Tibial artery (tissue), 4 donors: ENCODE measurements around the gene ASB2.

ENCODE experiments used
- DNase-seq, 2 donors: peaks; one replicate each; pipeline ENCODE4 v3.0.0-alpha.2; 2019
- H3K27ac ChIP-seq, 2 donors: fragments of 200-600 bp; sonication (generic) in 1 of 2; 1 replicate in 1 of 2; 2 replicates in 1 of 2; pipeline ENCODE4 v1.5.1; 2018 to 2019; ENCODE audit warnings: mild to moderate bottlenecking in 1 of 2
- H3K27me3 ChIP-seq, 2 donors: fragments of 200-600 bp; sonication (generic) in 1 of 2; one replicate each; pipeline versions ENCODE4 v1.5.1 to v1.6.0; 2016 to 2019
- H3K36me3 ChIP-seq, 3 donors: fragments of 200-600 bp; sonication (generic) in 2 of 3; one replicate each; pipeline ENCODE4 v1.5.1; 2016 to 2019; ENCODE audit warnings: mild to moderate bottlenecking in 2 of 3
- H3K4me1 ChIP-seq, 4 donors: fragments of 200-600 bp; sonication (generic) in 2 of 4; 1 replicate in 3 of 4; 2 replicates in 1 of 4; pipeline ENCODE4 v1.5.1; 2016 to 2019
- H3K4me3 ChIP-seq, 2 donors: fragments of 200-600 bp; sonication (generic) in 1 of 2; 1 replicate in 1 of 2; 2 replicates in 1 of 2; pipeline ENCODE4 v1.5.1; 2018 to 2019; ENCODE audit warnings: mild to moderate bottlenecking in 2 of 2
- H3K9me3 ChIP-seq, 3 donors: fragments of 200-600 bp; sonication (generic) in 1 of 3; one replicate each; pipeline ENCODE4 v1.5.1; 2016 to 2019
- CTCF ChIP-seq, 2 experiments: fragments of 200-600 bp in 1 of 2; fragments of 450-650 bp in 1 of 2; IDR thresholded peaks; one replicate each; pipeline ENCODE4 v1.5.1; 2017 to 2019; ENCODE audit warnings: antibody characterized with exemption in 2 of 2, mild to moderate bottlenecking in 1 of 2, moderate library complexity in 1 of 2
- intact Hi-C: fragments of 100-400 bp; cut with DNase I; formaldehyde crosslinking; loops from one replicate; pipeline ENCODE4 v1.15.0; 2023; ENCODE audit warnings: low total_unique reads

Gene ASB2

DNA sequence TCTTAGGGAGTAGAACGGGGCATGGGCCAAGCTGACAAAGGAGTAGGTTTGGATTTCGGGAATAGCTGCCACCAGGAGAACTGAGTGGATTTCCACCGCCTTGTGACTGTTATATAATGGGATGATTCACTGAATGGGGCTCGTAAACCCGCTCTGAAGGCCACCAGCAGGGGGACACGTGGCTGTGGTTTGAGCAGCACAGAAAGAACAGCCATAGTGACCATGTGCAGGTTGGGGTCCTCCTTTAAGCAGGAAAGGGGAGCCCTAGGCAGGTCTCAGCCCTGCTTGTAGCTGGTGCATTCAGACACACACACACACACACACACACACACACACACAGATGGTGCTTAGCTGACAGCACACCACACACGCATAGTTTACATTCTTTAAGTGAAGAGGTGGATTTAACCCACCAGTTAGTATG is 8.6 kb upstream of the ASB2 start:
- Histone ChIP-seq H3K9me3 (no peaks in the 10 kb centered on the region), H3K4me1 (peaks cover 0 to 65% (median 40%) of the 10 kb centered on the region in 4 donors), H3K27ac (peak overlapping the region; percentile 89), H3K4me3 (no peak overlapping the region), H3K27me3 (no peaks in the 10 kb centered on the region), H3K36me3 (no peaks in the 10 kb centered on the region)
- intact Hi-C loops: no loop called here
- peak; percentile 51 to 58 for TF ChIP-seq CTCF (IDR thresholded peaks at IDR 0.05)
- DNase-seq: peak; percentile 38 to 83

- Histone ChIP-seq H3K9me3 (no peaks in the 10 kb centered on the region), H3K27me3 (no peaks in the 10 kb centered on the region), H3K27ac (peak overlapping the region; percentile 89), H3K4me3 (no peak overlapping the region), H3K4me1 (peaks cover 0 to 65% (median 40%) of the 10 kb centered on the region in 4 donors), H3K36me3 (no peaks in the 10 kb centered on the region)
- DNase-seq: no peak
- intact Hi-C loops: no loop called here
- no peak for TF ChIP-seq CTCF (IDR thresholded peaks at IDR 0.05)
Measured at GRCh38 chr14:93984070-93984469, 7.7 kb upstream of the ASB2 start.

- Histone ChIP-seq H3K9me3 (no peaks in the 10 kb centered on the region), H3K4me1 (peaks cover 0 to 62% (median 36%) of the 10 kb centered on the region in 4 donors), H3K4me3 (no peak overlapping the region), H3K27me3 (no peaks in the 10 kb centered on the region), H3K27ac (peak overlapping the region; percentile 89), H3K36me3 (no peaks in the 10 kb centered on the region)
- intact Hi-C loops: no loop called here
- no peak for DNase-seq
- TF ChIP-seq CTCF (IDR thresholded peaks at IDR 0.05): no peak
Measured at GRCh38 chr14:93982230-93983007, 6.0 kb upstream of the ASB2 start.

- peaks cover 0 to 62% (median 32%) of the 10 kb centered on the region in 4 donors for H3K4me1 ChIP-seq
Measured at GRCh38 chr14:93981316-93982229, 5.2 kb upstream of the ASB2 start.

More at GRCh38 chr14:93981316-93982229, 5.2 kb upstream of the ASB2 start:
- intact Hi-C loops: no loop called here
- no peaks in the 10 kb centered on the region for H3K36me3 ChIP-seq
- peak overlapping the region; percentile 89 for H3K27ac ChIP-seq
- DNase-seq: no peak
- no peaks in the 10 kb centered on the region for H3K27me3 ChIP-seq
- TF ChIP-seq CTCF (IDR thresholded peaks at IDR 0.05): no peak
- no peaks in the 10 kb centered on the region for H3K9me3 ChIP-seq
- H3K4me3 ChIP-seq: no peak overlapping the region
